SK-N-MC (cell line): ENCODE measurements around the gene POFUT2.

Experiments used
- EZH2 ChIP-seq: fragments of 200-600 bp; sonication (generic); IDR thresholded peaks from one replicate; pipeline ENCODE4 v1.6.1; 2017; ENCODE audit warnings: antibody characterized with exemption
- POLR2AphosphoS5 ChIP-seq: IDR thresholded peaks from 2 replicates; pipeline ENCODE4 v1.6.1; 2012; ENCODE audit warnings: mild to moderate bottlenecking, low read depth, low read length, borderline replicate concordance

- no peak for TF ChIP-seq EZH2
- TF ChIP-seq POLR2AphosphoS5 = no peak
Observed at GRCh38 chr21:45264146-45264911, 23.4 kb downstream of the POFUT2 start.
